Subcutaneous abdominal adipose tissue (tissue), 5 donors: ENCODE data around the gene MYL6B.
A peak's percentile ranks its signal among the peaks of the same experiment; 100 is the strongest.

ENCODE experiments used
- H3K27ac ChIP-seq: one replicate; pipeline ENCODE4 v1.7.0; 2013; ENCODE audit warnings: low read depth, mild to moderate bottlenecking, inconsistent platforms, low read length, moderate library complexity
- H3K27me3 ChIP-seq, 5 donors: one replicate each; pipeline ENCODE4 v1.7.0; 2013; ENCODE audit warnings: low read length in 5 of 5, inconsistent platforms in 1 of 5; ENCODE audit not compliant: control insufficient read depth in 5 of 5, insufficient read depth in 4 of 5
- H3K36me3 ChIP-seq, 5 donors: one replicate each; pipeline ENCODE4 v1.7.0; 2013; ENCODE audit warnings: low read length in 5 of 5; ENCODE audit not compliant: control insufficient read depth in 5 of 5, insufficient read depth in 5 of 5
- H3K4me1 ChIP-seq, 5 donors: one replicate each; pipeline ENCODE4 v1.7.0; 2013; ENCODE audit warnings: low read length in 5 of 5, mild to moderate bottlenecking in 3 of 5, moderate library complexity in 1 of 5; ENCODE audit not compliant: control insufficient read depth in 5 of 5, insufficient read depth in 5 of 5
- H3K4me3 ChIP-seq, 5 donors: one replicate each; pipeline ENCODE4 v1.7.0; 2013; ENCODE audit warnings: low read length in 5 of 5, low read depth in 1 of 5
- H3K9ac ChIP-seq, 5 donors: one replicate each; pipeline ENCODE4 v1.7.0; 2013; ENCODE audit warnings: low read length in 5 of 5, mild to moderate bottlenecking in 4 of 5, moderate library complexity in 3 of 5
- H3K9me3 ChIP-seq, 5 donors: one replicate each; pipeline ENCODE4 v1.7.0; 2013; ENCODE audit warnings: low read length in 5 of 5; ENCODE audit not compliant: control insufficient read depth in 5 of 5
- donor health status: healthy.
- donor health status: healthy.
- donor health status: healthy.
- donor health status: healthy.
- donor health status: healthy.

Gene MYL6B

DNA sequence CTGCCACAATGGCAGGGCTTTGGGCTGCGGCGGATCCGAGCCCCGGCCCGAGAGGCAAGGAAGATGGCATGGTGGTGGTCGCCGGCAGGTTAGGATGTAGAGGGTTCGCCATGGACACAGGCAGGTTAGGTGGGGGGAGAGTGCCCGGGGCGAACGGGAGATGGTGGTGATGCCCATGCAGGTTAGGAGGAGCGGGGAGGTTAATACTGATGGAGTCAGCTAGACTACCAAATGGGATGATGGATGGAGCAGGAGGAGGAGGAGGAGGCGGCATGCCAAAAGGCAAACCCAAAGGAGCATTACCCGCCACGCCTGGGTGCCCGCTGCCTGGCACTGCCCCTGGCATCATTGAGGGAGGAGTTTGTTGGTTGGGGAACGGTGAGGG, 11.9 kb downstream of the MYL6B start:
- H3K4me1 ChIP-seq = peaks cover 18 to 34% (median 32%) of the 10 kb centered on the region in 5 donors
- no peak overlapping the region for H3K27ac ChIP-seq
- H3K36me3 ChIP-seq = peaks cover 0 to 96% (median 83%) of the 10 kb centered on the region in 5 donors

DNA sequence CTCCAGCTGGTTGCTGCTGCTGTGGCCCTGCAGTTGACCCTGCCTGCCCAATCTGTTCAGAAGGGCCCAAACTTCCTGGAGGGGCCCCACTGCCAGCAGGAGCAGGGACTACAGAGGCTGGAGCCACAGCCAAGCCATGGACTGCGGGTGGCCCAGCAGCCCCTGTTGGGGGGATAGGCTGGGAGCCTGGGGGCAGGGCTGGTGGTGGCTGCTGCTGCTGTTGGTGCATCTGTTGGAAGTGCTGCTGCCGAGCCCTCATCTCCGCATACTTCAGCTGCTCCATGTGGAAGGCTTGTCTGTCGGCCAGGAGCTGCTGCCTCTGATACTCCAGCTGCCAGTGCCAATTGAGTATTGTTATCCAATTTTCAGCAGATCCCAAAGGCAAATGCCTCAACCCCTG, 13.0 kb downstream of the MYL6B start:
- peaks cover 0 to 97% (median 84%) of the 10 kb centered on the region in 5 donors for H3K36me3 ChIP-seq
- H3K27ac ChIP-seq = no peak overlapping the region
- no peaks in the 10 kb centered on the region for H3K27me3 ChIP-seq
- H3K4me3 ChIP-seq = no peak overlapping the region
- no peaks in the 10 kb centered on the region for H3K9me3 ChIP-seq
- H3K9ac ChIP-seq = no peak overlapping the region
- peaks cover 10 to 24% (median 21%) of the 10 kb centered on the region in 5 donors for H3K4me1 ChIP-seq

More for the DNA sequence above, 11.9 kb downstream of the MYL6B start:
- Histone ChIP-seq H3K4me3 (no peak overlapping the region), H3K27me3 (no peaks in the 10 kb centered on the region), H3K9me3 (no peaks in the 10 kb centered on the region), H3K9ac (no peak overlapping the region)

GRCh38 chr12:56169229-56169759, 16.9 kb downstream of the MYL6B start:
- no peak overlapping the region for H3K27ac ChIP-seq
- H3K27me3 ChIP-seq = no peaks in the 10 kb centered on the region
- H3K36me3 ChIP-seq = peaks cover 4 to 98% (median 82%) of the 10 kb centered on the region in 5 donors
- H3K9me3 ChIP-seq = no peaks in the 10 kb centered on the region
- no peak overlapping the region for H3K4me3 ChIP-seq
- H3K4me1 ChIP-seq = peaks cover 0 to 7% (median 6%) of the 10 kb centered on the region in 5 donors
- no peak overlapping the region for H3K9ac ChIP-seq

- peaks cover 18 to 96% (median 78%) of the 10 kb centered on the region in 5 donors for H3K36me3 ChIP-seq
- no peaks in the 10 kb centered on the region for H3K27me3 ChIP-seq
- no peaks in the 10 kb centered on the region for H3K9me3 ChIP-seq
- H3K9ac ChIP-seq = no peak overlapping the region
- peaks cover 0 to 6% (median 0%) of the 10 kb centered on the region in 5 donors for H3K4me1 ChIP-seq
- H3K4me3 ChIP-seq = no peak overlapping the region
- no peak overlapping the region for H3K27ac ChIP-seq
These were observed 20.5 kb downstream of the MYL6B start for GRCh38 chr12:56172839-56173238.

- H3K4me1 ChIP-seq = no peaks in the 10 kb centered on the region
- no peaks in the 10 kb centered on the region for H3K27me3 ChIP-seq
- H3K9me3 ChIP-seq = no peaks in the 10 kb centered on the region
- H3K36me3 ChIP-seq = peaks cover 34 to 93% (median 72%) of the 10 kb centered on the region in 5 donors
- H3K9ac ChIP-seq = no peak overlapping the region
- no peak overlapping the region for H3K4me3 ChIP-seq
- no peak overlapping the region for H3K27ac ChIP-seq
These were observed 26.0 kb downstream of the MYL6B start for GRCh38 chr12:56178347-56178746.

DNA sequence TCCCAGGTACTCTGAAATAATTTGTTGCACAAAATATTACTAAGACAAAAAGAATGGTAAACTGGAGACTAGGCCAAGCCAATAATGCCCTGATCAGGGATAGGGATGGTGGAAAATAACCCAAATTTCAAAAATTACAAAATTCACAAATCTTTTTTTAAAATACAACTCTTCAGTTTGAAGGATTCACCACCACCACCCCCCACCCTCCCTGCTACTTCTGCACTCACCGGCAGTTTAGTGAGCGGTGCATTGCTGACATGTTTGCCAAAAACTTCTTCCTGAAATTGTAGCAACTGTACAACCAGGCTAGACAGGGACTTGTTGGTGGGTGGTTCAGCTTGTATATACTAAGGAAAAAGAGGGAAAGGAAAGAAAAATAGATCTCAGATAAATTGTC, 34.6 kb downstream of the MYL6B start:
- Histone ChIP-seq H3K4me3 (no peak overlapping the region), H3K27ac (peak overlapping the region; percentile 65)

GRCh38 chr12:56188131-56188777, 35.9 kb downstream of the MYL6B start:
- H3K4me3 ChIP-seq = peak overlapping the region; percentile 68 to 86 (median 78)
- H3K27ac ChIP-seq = peak overlapping the region; percentile 65
- no peaks in the 10 kb centered on the region for H3K9me3 ChIP-seq
- H3K4me1 ChIP-seq = peaks cover 10 to 46% (median 38%) of the 10 kb centered on the region in 5 donors
- peaks cover 13 to 30% (median 25%) of the 10 kb centered on the region in 5 donors for H3K36me3 ChIP-seq
- peak overlapping the region; percentile 69 to 91 (median 78) for H3K9ac ChIP-seq
- H3K27me3 ChIP-seq = no peaks in the 10 kb centered on the region

More for the DNA sequence above, 34.6 kb downstream of the MYL6B start:
- Histone ChIP-seq H3K27me3 (no peaks in the 10 kb centered on the region), H3K4me1 (peaks cover 10 to 42% (median 32%) of the 10 kb centered on the region in 5 donors), H3K36me3 (peaks cover 14 to 42% (median 29%) of the 10 kb centered on the region in 5 donors), H3K9me3 (no peaks in the 10 kb centered on the region), H3K9ac (peak overlapping the region in 3 of 5 donors; percentile 46 to 91 (median 77))

DNA sequence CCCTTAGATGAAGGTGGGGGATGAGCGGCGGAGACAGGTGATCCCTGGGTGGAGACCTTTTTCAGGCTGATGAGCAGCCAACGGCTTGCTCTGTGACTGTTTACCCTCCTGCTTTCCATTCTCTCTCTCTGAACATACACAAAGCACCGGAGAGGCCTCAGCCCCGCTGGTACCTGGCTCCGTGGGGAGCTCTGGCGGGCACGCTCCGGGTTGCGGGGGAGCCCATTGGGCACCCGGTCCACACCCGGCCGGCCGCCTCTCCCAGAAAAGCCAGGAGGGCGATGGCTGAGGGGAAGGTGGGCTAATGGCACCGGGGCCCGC, 36.4 kb downstream of the MYL6B start:
- H3K4me1 ChIP-seq = peaks cover 10 to 46% (median 38%) of the 10 kb centered on the region in 5 donors
- H3K9ac ChIP-seq = peak overlapping the region; percentile 69 to 91 (median 78)
- no peaks in the 10 kb centered on the region for H3K27me3 ChIP-seq
- H3K9me3 ChIP-seq = no peaks in the 10 kb centered on the region
- H3K36me3 ChIP-seq = peaks cover 12 to 25% (median 20%) of the 10 kb centered on the region in 5 donors
- H3K4me3 ChIP-seq = peak overlapping the region; percentile 68 to 86 (median 78)
- H3K27ac ChIP-seq = peak overlapping the region; percentile 65

- no peaks in the 10 kb centered on the region for H3K9me3 ChIP-seq
- peak within 1 kb of the TSS; percentile 79 to 97 (median 94) for H3K9ac ChIP-seq
- H3K36me3 ChIP-seq = peaks cover 6 to 20% (median 14%) of the 10 kb centered on the region in 5 donors
- H3K4me3 ChIP-seq = peak within 1 kb of the TSS; percentile 71 to 86 (median 85)
- H3K27ac ChIP-seq = peak within 1 kb of the TSS; percentile 95
- H3K4me1 ChIP-seq = peaks cover 10 to 46% (median 38%) of the 10 kb centered on the region in 5 donors
- H3K27me3 ChIP-seq = no peaks in the 10 kb centered on the region
These were observed 36.9 kb downstream of the MYL6B start, which contains the start of gene SMARCC2 for GRCh38 chr12:56189099-56189917. TSS of gene SMARCC2 (minus strand) at chr12:56189483. CDS start at chr12:56189461, 22 bp downstream.
